ENCODE measurements around the gene GPHN.
"Not testable (repeated sequence)": the region's sequence is repeated elsewhere in the genome, so short reads cannot be mapped to it uniquely, and the experiment has no call there.

GRCh38 chr14:66837436-66837835 lies 329.5 kb downstream of the GPHN start:
- not testable (repeated sequence) for TF ChIP-seq CTCF (conservative IDR thresholded peaks at IDR 0.05 in 1 of 2, IDR thresholded peaks at IDR 0.05 in 1 of 2; ENCODE audit: extremely low read depth in 1 of 2, insufficient read depth in 1 of 2, low read depth in 1 of 2, low read length in 2 of 2); EZH2 (IDR thresholded peaks at IDR 0.05; ENCODE audit: borderline replicate concordance, low read length)

Data from mammary epithelial cell (primary cell).